ENCODE data around the gene MFGE8.

GRCh38 chr15:88912500-88912921 lies 668 bp downstream of the MFGE8 start:
- TF ChIP-seq CTCF (IDR thresholded peaks at IDR 0.05) (no peak), POLR2A (IDR thresholded peaks at IDR 0.05) (no peak)

Measured in adrenal gland (tissue), 5 donors.